GM12865 (cell line): ENCODE results near the gene FGGY.

Experiments
- DNase-seq: peaks from one replicate; pipeline ENCODE4 v3.0.0; 2010; ENCODE audit warnings: low read depth
- H3K4me3 ChIP-seq: 2 replicates; pipeline ENCODE4 v1.5.1; 2011; ENCODE audit warnings: mild to moderate bottlenecking, low read depth, low read length, control low read depth
- TF ChIP-seq, protein P1 (sequence below): IDR thresholded peaks from 2 replicates; pipeline ENCODE4 v1.5.1; 2011; ENCODE audit warnings: low read length, control low read depth, low read depth, inconsistent platforms; ENCODE audit not compliant: insufficient read depth; ENCODE audit errors: missing control alignments

FGGY gene

DNA sequence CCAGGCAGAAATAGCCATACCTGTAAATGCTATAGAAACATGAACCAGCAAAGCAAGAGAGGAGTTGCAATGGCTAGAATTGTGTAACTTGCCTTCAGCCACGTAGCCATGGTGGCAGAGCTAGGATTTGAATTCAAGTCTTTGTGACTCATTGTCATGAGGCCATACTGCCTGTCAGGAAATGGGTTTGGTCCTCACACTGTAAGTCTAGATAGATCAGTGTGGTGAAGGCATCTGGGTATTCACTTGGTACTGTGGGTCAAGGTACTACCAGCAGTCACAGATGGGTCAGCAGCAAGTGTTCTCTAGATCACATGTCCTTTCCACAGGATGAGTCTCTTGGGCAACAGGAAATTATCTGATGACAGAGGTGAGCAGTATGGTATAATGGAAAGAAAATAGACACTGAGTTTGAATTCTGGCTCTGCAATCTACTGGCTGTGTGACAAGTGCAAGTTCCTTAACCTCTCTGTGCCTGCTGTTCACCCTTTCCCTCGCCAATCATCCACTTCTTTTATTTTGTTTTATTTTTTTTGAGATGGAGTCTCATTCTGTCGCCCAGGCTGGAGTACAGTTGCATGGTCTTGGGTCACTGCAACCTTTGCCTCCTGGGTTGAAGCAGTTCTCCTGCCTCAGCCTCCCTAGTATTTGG is 36.9 kb downstream of the FGGY start:
- DNase-seq = no peak
- TF ChIP-seq, protein P1, sequence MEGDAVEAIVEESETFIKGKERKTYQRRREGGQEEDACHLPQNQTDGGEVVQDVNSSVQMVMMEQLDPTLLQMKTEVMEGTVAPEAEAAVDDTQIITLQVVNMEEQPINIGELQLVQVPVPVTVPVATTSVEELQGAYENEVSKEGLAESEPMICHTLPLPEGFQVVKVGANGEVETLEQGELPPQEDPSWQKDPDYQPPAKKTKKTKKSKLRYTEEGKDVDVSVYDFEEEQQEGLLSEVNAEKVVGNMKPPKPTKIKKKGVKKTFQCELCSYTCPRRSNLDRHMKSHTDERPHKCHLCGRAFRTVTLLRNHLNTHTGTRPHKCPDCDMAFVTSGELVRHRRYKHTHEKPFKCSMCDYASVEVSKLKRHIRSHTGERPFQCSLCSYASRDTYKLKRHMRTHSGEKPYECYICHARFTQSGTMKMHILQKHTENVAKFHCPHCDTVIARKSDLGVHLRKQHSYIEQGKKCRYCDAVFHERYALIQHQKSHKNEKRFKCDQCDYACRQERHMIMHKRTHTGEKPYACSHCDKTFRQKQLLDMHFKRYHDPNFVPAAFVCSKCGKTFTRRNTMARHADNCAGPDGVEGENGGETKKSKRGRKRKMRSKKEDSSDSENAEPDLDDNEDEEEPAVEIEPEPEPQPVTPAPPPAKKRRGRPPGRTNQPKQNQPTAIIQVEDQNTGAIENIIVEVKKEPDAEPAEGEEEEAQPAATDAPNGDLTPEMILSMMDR = no peak

DNA sequence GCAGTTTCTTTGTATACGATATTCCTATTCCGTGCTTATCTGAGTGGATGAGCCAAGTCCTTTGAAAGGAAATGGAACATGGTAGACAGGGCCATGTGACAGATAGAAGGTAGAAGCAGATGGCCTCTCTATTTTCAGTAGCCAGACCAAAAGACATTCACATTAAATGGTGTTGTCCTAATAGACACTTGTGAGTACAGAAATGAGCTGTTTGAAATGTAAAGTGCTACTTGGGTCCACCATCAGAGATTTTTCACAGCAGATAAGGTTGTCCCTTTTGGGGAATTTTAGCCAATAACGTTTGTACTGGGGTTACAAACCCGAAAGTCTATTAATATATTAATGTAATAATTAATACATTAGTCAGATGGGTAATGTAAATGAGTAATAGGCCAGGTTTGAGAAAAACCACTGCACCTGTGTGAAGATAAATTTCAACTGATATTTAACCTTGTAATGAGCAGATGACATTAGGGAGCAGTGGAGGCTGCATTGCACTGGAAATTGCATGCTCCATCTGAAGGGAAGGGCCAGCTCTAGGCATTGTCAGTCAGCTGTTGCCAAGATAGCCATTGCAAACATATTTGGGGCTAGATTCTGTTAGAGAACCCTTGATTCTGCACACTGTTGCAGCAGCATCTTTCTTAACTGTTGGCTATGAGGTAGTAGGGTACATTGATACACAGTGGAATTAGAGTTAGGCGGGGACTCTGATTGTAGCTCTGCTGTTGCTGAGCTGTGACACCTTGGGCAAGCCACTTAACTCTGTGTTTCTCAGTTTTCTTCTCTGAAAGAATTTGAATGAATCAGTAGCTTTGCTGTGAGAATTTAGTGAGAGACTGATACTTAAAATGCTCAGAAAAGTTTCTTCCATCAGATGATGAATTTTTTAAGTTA is 43.8 kb downstream of the FGGY start:
- no peak overlapping the region for H3K4me3 ChIP-seq
- TF ChIP-seq, protein P1 = no peak
- DNase-seq = peak; percentile 6

More for the DNA sequence above, 36.9 kb downstream of the FGGY start:
- no peak overlapping the region for H3K4me3 ChIP-seq

DNA sequence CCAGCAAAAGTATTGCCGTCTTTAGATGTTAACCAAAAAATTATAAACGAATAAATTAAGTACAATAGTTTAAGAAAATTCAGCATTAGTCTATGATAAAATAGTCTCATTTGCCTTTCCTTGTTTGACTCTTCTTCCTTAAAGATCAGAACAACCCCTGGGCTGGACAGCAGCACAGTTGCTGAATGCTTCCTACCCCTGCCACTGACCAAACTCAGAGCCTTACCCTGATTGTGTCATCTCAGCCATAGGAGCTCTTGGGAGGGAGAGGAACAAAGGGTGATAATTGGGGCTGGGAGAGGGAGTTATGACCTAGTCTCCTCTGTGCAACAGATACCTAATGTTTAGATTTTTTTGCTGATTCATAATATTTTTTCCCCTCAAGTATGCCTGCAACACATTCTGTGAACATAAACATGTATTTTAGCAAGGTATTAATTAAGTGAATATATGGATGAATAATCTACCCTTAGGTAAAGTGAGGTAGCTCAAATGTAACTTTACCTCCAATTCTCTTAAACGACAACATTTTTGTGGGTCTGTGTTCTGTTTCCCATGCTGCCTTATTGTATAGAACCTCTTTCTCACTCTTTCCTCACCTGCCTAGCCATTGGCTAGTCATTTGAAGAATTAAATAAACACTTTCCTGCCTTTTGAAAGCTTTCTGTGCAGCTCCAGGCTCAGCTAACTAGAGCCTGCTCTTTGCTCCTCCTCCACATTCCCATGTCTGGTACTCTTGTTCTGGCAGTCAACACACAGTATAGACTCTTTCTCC is 46.1 kb downstream of the FGGY start:
- no peak overlapping the region for H3K4me3 ChIP-seq
- TF ChIP-seq, protein P1 = no peak
- DNase-seq = no peak

DNA sequence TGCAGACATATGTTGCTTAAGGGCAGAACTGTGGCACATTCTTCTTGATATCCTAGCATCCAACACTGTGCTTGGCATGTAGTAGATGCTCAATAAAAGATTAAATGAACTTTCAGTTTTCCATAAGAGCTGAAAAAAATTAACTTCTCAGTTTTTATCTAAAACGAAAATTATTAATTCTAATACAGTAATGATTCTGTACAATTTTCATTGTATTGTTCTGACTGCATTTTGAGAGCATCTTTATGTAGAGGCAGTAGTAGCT is 46.6 kb downstream of the FGGY start:
- no peak overlapping the region for H3K4me3 ChIP-seq
- no peak for DNase-seq
- TF ChIP-seq, protein P1 = no peak

DNA sequence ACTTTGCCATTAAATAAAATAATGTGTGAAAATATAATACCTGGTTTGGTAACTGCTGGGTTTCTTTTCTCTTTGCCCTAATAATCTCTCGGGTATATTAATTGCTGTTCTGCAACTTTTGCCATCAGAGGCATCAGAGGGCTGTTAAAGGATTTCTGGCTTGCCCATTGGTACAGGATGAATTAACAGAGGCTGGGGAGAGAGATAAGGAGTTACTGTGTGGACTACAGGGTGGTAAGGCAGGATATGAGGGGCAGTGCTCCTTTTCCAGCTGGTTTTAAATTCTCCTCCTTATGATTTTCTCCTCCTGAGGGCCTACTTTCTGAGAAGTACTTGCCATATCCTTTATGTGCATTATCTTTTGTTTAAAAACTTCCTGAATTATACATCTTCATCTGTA is 48.3 kb downstream of the FGGY start:
- TF ChIP-seq, protein P1 = no peak
- DNase-seq = no peak
- H3K4me3 ChIP-seq = no peak overlapping the region

DNA sequence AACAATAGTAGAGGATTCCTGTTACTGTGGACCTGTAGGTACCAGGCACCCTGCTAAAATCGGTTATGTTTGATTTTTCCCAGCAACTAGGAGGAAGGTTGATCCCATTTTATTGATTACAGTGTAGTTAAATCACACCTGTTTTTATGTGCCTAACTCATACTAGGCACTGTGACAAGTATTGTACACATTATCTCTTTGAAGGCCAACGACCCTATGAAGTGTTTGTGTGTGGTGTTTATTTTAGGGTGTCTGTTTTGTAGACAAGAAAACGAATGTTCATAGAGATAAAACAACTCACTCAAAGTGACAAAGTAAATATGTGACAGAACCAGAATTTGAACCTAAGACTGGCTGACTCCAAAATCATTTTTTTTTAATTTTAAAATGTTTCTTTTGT is 49.5 kb downstream of the FGGY start:
- no peak overlapping the region for H3K4me3 ChIP-seq
- TF ChIP-seq, protein P1 = no peak
- DNase-seq = no peak
